Esophagus (tissue), 2 donors: Measurements from ENCODE around the gene OR6B2. TPM values are rescaled to one million over a fixed set of nuclear protein-coding genes. Genes with fewer than 3 reads are reported as not detected.
"Not testable (repeated sequence)": the region's sequence is repeated elsewhere in the genome, so short reads cannot be mapped to it uniquely, and the experiment has no call there.

Source experiments
- H3K27ac ChIP-seq, 2 donors: one replicate each; pipeline ENCODE4 v1.5.1; 2013; ENCODE audit warnings: low read depth in 2 of 2, mild to moderate bottlenecking in 2 of 2, inconsistent platforms in 1 of 2, low read length in 1 of 2, moderate library complexity in 1 of 2
- H3K27me3 ChIP-seq, 2 donors: one replicate each; pipeline ENCODE4 v1.6.1; 2013; ENCODE audit warnings: low read length in 2 of 2, control low read depth in 1 of 2, mild to moderate bottlenecking in 1 of 2; ENCODE audit not compliant: insufficient read depth in 2 of 2, control insufficient read depth in 1 of 2
- H3K36me3 ChIP-seq, 2 donors: one replicate each; pipeline ENCODE4 v1.6.1; 2013; ENCODE audit warnings: low read length in 1 of 2; ENCODE audit not compliant: control insufficient read depth in 2 of 2, insufficient read depth in 2 of 2
- H3K4me1 ChIP-seq, 2 donors: one replicate each; pipeline ENCODE4 v1.6.1; 2013; ENCODE audit warnings: low read length in 1 of 2; ENCODE audit not compliant: control insufficient read depth in 2 of 2, insufficient read depth in 2 of 2
- H3K4me3 ChIP-seq, 2 donors: one replicate each; pipeline ENCODE4 v1.5.1; 2013; ENCODE audit warnings: low read length in 2 of 2, mild to moderate bottlenecking in 2 of 2, low read depth in 1 of 2, moderate library complexity in 1 of 2
- H3K9me3 ChIP-seq, 2 donors: one replicate each; pipeline ENCODE4 v1.6.1; 2013; ENCODE audit warnings: mild to moderate bottlenecking in 2 of 2, low read depth in 1 of 2, low read length in 1 of 2, moderate library complexity in 1 of 2; ENCODE audit not compliant: control insufficient read depth in 2 of 2, insufficient read depth in 1 of 2
- WGBS, 2 donors: extraction: QIAGEN DNeasy Blood & Tissue Kit; methylation state at CpG; one replicate each; pipeline ENCODE4 v1.1.7; 2013; 5-methylcytosine and 5-hydroxymethylcytosine counted together
- polyA plus RNA-seq, 2 donors: library from polyadenylated mRNA; stranded (reverse); fragments of 200-250 nt; gene quantifications; one replicate each; pipeline ENCODE4 v1.2.3, GENCODE V29; 2013
- donor health status: healthy with polysubstance abuse.
- donor health status: Bipolar disorder and iron deficiency.

The OR6B2 gene
- polyA plus RNA-seq, 2 donors = not detected

- 62 to 74% methylated on average over 11 of the region's 11 CpGs for WGBS, 2 donors
- H3K4me3 ChIP-seq = no peak overlapping the region
- H3K9me3 ChIP-seq = no peaks in the 10 kb centered on the region
- H3K27me3 ChIP-seq = peaks cover 0 to 3% of the 10 kb centered on the region in 2 donors
- no peaks in the 10 kb centered on the region for H3K36me3 ChIP-seq
- H3K4me1 ChIP-seq = no peaks in the 10 kb centered on the region
- H3K27ac ChIP-seq = no peak overlapping the region
Observed at GRCh38 chr2:240056678-240057077, 26.4 kb upstream of the OR6B2 start.

DNA sequence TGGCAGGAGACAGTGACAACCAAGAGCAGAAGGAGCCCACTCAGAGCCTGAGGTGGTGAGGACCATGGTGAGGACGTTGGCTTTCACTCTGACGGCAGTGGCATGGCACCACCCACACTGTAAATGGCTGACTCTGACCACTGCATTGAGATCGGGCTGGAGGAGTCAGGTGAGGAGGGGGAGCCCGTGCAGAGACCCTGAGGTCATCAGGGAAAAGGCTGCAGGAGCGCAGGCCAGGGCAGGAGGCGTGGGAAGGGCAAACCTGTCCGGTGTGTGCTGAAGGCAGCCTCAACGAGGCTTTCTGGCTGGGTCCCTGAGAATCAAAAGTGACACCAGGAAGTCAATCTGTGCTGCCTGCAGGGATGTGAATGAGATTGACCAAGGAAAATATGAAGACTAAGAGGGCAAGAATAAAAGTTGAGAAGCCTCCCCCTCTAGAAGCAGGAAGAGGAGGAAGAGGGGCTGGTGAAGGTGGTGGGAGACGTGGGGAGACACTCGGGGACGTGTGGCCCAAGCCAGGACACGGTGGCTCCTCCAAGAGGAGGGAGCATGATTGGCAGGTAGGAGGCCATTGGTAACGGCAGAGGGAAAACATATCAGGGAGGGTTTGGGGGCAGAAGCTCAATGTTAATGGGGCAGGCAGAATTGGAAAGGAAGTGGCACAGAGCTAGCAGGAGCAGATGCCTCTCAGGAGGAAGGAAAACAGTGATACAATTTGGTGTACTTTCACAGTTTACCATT is 25.1 kb upstream of the OR6B2 start:
- 30 to 51% methylated on average over 13 of the region's 13 CpGs for WGBS, 2 donors
- Histone ChIP-seq H3K4me3 (no peak overlapping the region), H3K9me3 (no peaks in the 10 kb centered on the region), H3K36me3 (no peaks in the 10 kb centered on the region), H3K27me3 (peaks cover 0 to 3% of the 10 kb centered on the region in 2 donors), H3K27ac (no peak overlapping the region), H3K4me1 (no peaks in the 10 kb centered on the region)

DNA sequence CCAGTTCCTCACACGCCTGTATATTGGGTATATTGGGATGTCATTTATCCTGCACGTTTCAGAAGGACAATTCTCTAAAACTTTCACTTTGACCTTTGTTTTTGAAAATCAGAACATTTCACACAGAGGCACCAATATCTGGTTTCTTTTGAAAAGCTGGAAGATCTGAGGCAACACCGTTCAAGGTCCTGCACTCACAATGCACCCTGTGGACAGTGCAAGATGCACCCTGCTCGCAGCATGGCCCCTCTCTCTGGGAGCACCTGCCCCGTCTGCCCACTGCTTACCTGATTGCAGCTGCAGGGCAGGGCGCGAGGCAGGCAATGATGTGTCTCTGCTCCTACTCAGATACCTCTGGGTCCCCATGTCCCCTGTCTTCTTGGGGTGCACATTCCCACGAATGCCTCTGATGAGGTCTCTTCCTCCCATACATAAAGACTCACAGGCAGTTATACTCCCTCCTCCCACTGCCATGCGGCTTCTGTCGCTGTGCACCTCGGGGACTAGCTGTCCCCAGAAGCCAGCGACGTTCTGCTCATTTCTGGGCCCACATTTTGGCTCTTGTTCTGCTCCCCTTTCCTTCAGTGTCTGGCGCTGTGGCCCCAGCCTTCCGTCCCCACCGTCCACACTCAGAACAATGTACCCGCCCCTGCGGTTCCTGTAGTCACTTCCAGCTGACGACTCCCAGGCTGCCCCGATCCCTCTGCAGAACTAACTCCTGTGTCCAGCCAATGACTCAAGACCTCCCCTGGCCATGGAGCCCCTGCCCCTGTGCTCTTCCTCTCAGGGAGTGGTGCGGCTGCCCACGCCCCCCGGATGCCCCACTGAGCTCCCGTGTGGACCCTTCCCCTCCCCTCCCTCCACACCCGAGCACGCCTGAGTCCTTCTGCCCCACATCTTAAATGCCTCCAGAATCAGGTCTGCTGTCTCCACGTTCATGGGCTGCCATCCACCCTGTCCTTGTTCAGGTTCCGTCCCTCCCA is 23.2 kb upstream of the OR6B2 start, which contains the start of gene OR6B3:
Gene OR6B3 (minus strand): TSS at position 349 of the 983 bp plus-strand sequence.
- no peaks in the 10 kb centered on the region for H3K9me3 ChIP-seq
- WGBS, 2 donors = 54 to 57% methylated on average over 28 of the region's 28 CpGs
- no peak within 1 kb of the TSS for H3K27ac ChIP-seq
- H3K4me1 ChIP-seq = no peaks in the 10 kb centered on the region
- no peak within 1 kb of the TSS for H3K4me3 ChIP-seq
- H3K27me3 ChIP-seq = peaks cover 0 to 5% of the 10 kb centered on the region in 2 donors
- no peaks in the 10 kb centered on the region for H3K36me3 ChIP-seq

DNA sequence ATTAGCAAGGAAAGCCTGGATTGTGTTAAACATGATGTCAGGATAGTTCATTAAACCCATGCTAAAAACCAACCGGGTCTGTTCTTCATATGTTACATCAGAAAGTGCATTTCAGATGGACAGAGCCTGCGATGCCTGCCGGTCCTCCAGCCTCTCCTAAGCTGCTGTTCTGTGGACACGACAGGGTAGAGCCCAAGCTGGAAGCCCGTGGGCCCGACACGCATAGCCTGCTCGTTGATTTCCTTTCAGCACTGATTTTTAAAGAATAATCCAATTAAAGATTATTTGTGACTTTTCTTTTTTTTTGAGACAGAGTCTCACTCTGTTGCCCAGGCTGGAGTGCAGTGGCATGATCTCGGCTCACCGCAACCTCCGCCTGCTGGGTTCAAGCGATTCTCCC is 22.3 kb upstream of the OR6B2 start:
- H3K27ac ChIP-seq = no peak overlapping the region
- no peaks in the 10 kb centered on the region for H3K4me1 ChIP-seq
- WGBS, 2 donors = 83 to 84% methylated on average over 12 of the region's 12 CpGs
- no peak overlapping the region for H3K4me3 ChIP-seq
- H3K27me3 ChIP-seq = peaks cover 0 to 5% of the 10 kb centered on the region in 2 donors
- no peaks in the 10 kb centered on the region for H3K9me3 ChIP-seq
- no peaks in the 10 kb centered on the region for H3K36me3 ChIP-seq

DNA sequence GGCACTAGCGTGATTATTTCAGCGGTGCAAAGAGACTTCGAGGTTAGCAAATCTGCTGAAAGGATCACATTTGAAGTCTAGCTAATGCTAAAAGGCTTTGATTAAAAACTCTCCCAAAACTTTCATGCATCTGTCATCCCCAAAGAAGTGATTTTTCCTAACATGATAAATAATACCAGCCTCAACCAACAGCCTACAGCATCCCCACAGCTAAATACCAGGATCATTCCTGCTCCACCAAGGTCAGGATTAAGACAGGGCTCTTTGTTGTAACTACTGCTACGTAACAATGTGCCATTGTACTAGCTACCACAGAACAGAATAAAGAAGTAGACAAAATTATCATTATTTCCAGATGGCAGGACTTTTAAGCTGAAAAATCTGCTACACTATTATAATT is 21.5 kb upstream of the OR6B2 start:
- Histone ChIP-seq H3K4me3 (no peak overlapping the region), H3K9me3 (no peaks in the 10 kb centered on the region), H3K27me3 (peaks cover 0 to 5% of the 10 kb centered on the region in 2 donors), H3K36me3 (no peaks in the 10 kb centered on the region), H3K4me1 (no peaks in the 10 kb centered on the region), H3K27ac (no peak overlapping the region)
- WGBS, 2 donors = 65 to 76% methylated on average over 4 of the region's 4 CpGs

- Histone ChIP-seq H3K27me3 (peaks cover 0 to 2% of the 10 kb centered on the region in 2 donors), H3K4me1 (no peaks in the 10 kb centered on the region), H3K4me3 (no peak overlapping the region), H3K9me3 (no peaks in the 10 kb centered on the region), H3K36me3 (no peaks in the 10 kb centered on the region), H3K27ac (no peak overlapping the region)
- WGBS, 2 donors = 77 to 84% methylated on average over 12 of the region's 12 CpGs
Observed at GRCh38 chr2:240050278-240050677, 20.0 kb upstream of the OR6B2 start.

DNA sequence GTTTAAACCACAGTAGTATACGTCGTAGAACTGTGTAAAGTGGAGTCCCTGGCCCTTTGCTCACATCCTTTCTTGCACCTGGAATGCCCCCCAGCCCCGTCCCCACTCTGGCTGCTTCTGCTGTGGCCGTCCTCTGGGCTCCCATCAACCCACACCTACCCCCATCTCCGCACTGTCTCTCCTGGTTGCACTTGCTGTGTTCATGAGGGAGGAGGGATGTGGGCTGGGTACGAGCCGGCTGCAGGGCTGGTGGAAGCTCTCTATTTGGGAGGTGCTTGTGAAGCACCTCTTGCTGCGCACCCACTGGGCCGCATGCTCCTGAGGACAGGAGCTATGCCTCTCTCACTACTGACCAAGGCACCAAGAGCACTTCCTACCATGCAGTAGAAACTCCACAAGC is 18.0 kb upstream of the OR6B2 start:
- Histone ChIP-seq H3K27me3 (peaks cover 0 to 2% of the 10 kb centered on the region in 2 donors), H3K27ac (no peak overlapping the region), H3K9me3 (no peaks in the 10 kb centered on the region), H3K36me3 (no peaks in the 10 kb centered on the region), H3K4me1 (peaks cover 0 to 10% of the 10 kb centered on the region in 2 donors), H3K4me3 (no peak overlapping the region)
- 70 to 79% methylated on average over 9 of the region's 9 CpGs for WGBS, 2 donors

- no peak overlapping the region for H3K4me3 ChIP-seq
- peaks cover 0 to 2% of the 10 kb centered on the region in 2 donors for H3K27me3 ChIP-seq
- H3K9me3 ChIP-seq = no peaks in the 10 kb centered on the region
- H3K27ac ChIP-seq = no peak overlapping the region
- H3K4me1 ChIP-seq = peaks cover 0 to 20% of the 10 kb centered on the region in 2 donors
- no peaks in the 10 kb centered on the region for H3K36me3 ChIP-seq
- 88 to 96% methylated on average over 13 of the region's 13 CpGs for WGBS, 2 donors
Observed at GRCh38 chr2:240045098-240045497, 14.9 kb upstream of the OR6B2 start.

DNA sequence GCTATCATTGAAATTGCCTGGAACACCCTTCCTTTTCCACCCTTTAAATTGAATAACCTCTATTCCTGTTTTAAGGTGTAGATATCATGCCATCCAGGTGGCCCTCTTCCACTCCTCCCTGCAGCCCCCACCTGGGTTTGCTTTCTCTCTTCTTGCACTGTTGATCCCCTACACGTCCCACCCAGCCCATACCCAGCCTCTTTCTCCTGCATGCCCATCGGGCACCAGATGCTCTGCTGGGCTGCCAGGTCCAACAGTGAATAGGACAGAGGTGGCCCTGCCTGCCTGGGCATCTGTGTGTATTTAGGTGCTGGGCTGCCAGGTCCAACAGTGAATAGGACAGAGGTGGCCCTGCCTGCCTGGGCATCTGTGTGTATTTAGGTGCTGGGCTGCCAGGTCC is 13.9 kb upstream of the OR6B2 start:
- 38 to 74% methylated on average over 2 of the region's 2 CpGs for WGBS, 2 donors
- H3K36me3 ChIP-seq, H3K9me3 ChIP-seq, H3K27me3 ChIP-seq, H3K4me3 ChIP-seq, H3K27ac ChIP-seq: not testable (repeated sequence)
- peaks cover 0 to 20% of the 10 kb centered on the region in 2 donors for H3K4me1 ChIP-seq
